Body of pancreas (tissue), 4 donors: ENCODE data around the gene SLC48A1.
A peak's percentile ranks its signal among the peaks of the same experiment; 100 is the strongest.

Experiments
- CTCF ChIP-seq, 7 experiments: fragments of 450-650 bp in 4 of 7; fragments of 200-600 bp in 3 of 7; sonication (generic) in 3 of 7; IDR thresholded peaks; one replicate each; pipeline ENCODE4 v1.5.1; 2016 to 2019; ENCODE audit warnings: antibody characterized with exemption in 7 of 7
- POLR2A ChIP-seq, 3 donors: fragments of 450-650 bp; IDR thresholded peaks; one replicate each; pipeline ENCODE4 v1.6.1; 2016; ENCODE audit warnings: antibody characterized with exemption in 3 of 3, mild to moderate bottlenecking in 2 of 3

GRCh38 chr12:47742253-47742825 is 30.7 kb upstream of the SLC48A1 start:
- no peak for TF ChIP-seq POLR2A (IDR thresholded peaks at IDR 0.05)
- TF ChIP-seq CTCF (IDR thresholded peaks at IDR 0.05), result peak; percentile 84 to 98 (median 95)
